ENCODE measurements around the gene ABCC9. TPM values are rescaled to one million over a fixed set of nuclear protein-coding genes. Genes with fewer than 3 reads are reported as not detected.

The ABCC9 gene
- total RNA-seq, 1 experiment from 2014 or later: 0.03 TPM

GRCh38 chr12:21800011-21800410, 141.2 kb downstream of the ABCC9 start:
- Histone ChIP-seq H3K36me3 (ENCODE audit: control insufficient read depth, insufficient read depth, low read length) (no peaks in the 10 kb centered on the region), H3K9me3 (ENCODE audit: control insufficient read depth, insufficient read depth, low read depth, low read length) (no peaks in the 10 kb centered on the region), H3K27me3 (ENCODE audit: control insufficient read depth, insufficient read depth, low read length) (no peaks in the 10 kb centered on the region), H3K4me3 (ENCODE audit: low read depth in 2 of 2, low read length in 2 of 2) (no peak overlapping the region), H3K4me1 (ENCODE audit: control insufficient read depth, insufficient read depth, low read length) (no peaks in the 10 kb centered on the region), H3K27ac (ENCODE audit: low read length) (no peak overlapping the region)
- intact Hi-C loops (cut with micrococcal nuclease; ENCODE audit: unreplicated experiment) (no loop called here), in situ Hi-C loops (cut with HindIII; ENCODE audit: low pct_unique_long_range_greater_than_20kb, low sequenced_read_pairs) (no loop called here)
- TF ChIP-seq TCF7L2 (IDR thresholded peaks at IDR 0.05; ENCODE audit: low read depth, low read length) (no peak), POLR2AphosphoS5 (IDR thresholded peaks at IDR 0.05; ENCODE audit: low read depth, low read length) (no peak), CTCF (IDR thresholded peaks at IDR 0.05) (no peak), SIN3A (IDR thresholded peaks at IDR 0.05; ENCODE audit: borderline replicate concordance, insufficient read depth, low read depth, low read length) (no peak), REST (IDR thresholded peaks at IDR 0.05; ENCODE audit: insufficient read depth in 1 of 2, low read depth in 2 of 2, low read length in 1 of 2) (no peak)
- ATAC-seq: no peak
- DNase-seq (ENCODE audit: low read depth, low spot score): no peak
- ChIA-PET CTCF (no interaction called here), POLR2A (no interaction called here)
- no TSS peak for BruUV-seq (replicated peaks)

DNA sequence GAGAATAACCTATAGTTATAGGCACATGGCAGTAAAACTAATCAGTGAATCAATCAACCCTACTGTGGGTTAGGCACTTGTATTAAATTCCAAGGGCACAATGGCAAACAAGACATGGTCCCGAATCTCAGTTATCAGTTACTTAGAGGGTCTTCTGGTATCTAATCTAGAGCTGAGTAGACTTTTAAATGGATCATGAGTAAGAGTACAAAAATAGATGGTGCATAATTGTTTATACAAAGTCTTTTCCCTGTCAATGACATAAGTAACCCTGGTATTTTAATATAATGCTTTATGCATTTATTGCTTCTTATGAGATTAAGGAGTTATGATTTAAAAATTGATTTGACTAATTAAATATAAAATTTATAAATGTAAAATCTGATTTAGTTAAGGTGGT, 143.7 kb downstream of the ABCC9 start:
- POLR2A ChIA-PET: no interaction called here
- intact Hi-C loops (cut with micrococcal nuclease; ENCODE audit: unreplicated experiment): no loop called here
- in situ Hi-C loops (cut with HindIII; ENCODE audit: low pct_unique_long_range_greater_than_20kb, low sequenced_read_pairs): no loop called here
- ATAC-seq: no peak
- Histone ChIP-seq H3K27ac (ENCODE audit: low read length) (no peak overlapping the region), H3K4me1 (ENCODE audit: control insufficient read depth, insufficient read depth, low read length) (no peaks in the 10 kb centered on the region), H3K9me3 (ENCODE audit: control insufficient read depth, insufficient read depth, low read depth, low read length) (no peaks in the 10 kb centered on the region), H3K36me3 (ENCODE audit: control insufficient read depth, insufficient read depth, low read length) (no peaks in the 10 kb centered on the region), H3K4me3 (ENCODE audit: low read depth in 2 of 2, low read length in 2 of 2) (no peak overlapping the region), H3K27me3 (ENCODE audit: control insufficient read depth, insufficient read depth, low read length) (no peaks in the 10 kb centered on the region)
- CTCF ChIA-PET: no interaction called here
- no peak for TF ChIP-seq SIN3A (IDR thresholded peaks at IDR 0.05; ENCODE audit: borderline replicate concordance, insufficient read depth, low read depth, low read length)
- TF ChIP-seq TCF7L2 (IDR thresholded peaks at IDR 0.05; ENCODE audit: low read depth, low read length): no peak
- TF ChIP-seq POLR2AphosphoS5 (IDR thresholded peaks at IDR 0.05; ENCODE audit: low read depth, low read length): no peak
- TF ChIP-seq REST (IDR thresholded peaks at IDR 0.05; ENCODE audit: insufficient read depth in 1 of 2, low read depth in 2 of 2, low read length in 1 of 2): no peak
- TF ChIP-seq CTCF (IDR thresholded peaks at IDR 0.05): no peak
- DNase-seq (ENCODE audit: low read depth, low spot score): no peak
- no TSS peak for BruUV-seq (replicated peaks)
